ENCODE measurements around the gene CHST11.

GRCh38 chr12:104426926-104427546 is 29.7 kb upstream of the CHST11 start:
- TF ChIP-seq POLR2AphosphoS5 (IDR thresholded peaks at IDR 0.05; ENCODE audit: borderline replicate concordance, low read depth, low read length) (no peak), EZH2 (IDR thresholded peaks at IDR 0.05) (no peak)
